GM23248 (cell line): ENCODE measurements around the gene ACER1.

ENCODE experiments used
- EZH2 ChIP-seq: fragments of 200-600 bp; sonication (generic); IDR thresholded peaks from 2 replicates; pipeline ENCODE4 v1.6.1; 2018; ENCODE audit warnings: antibody characterized with exemption, mild to moderate bottlenecking; ENCODE audit not compliant: insufficient read depth, poor library complexity, severe bottlenecking
- EZH2phosphoT487 ChIP-seq: fragments of 200-600 bp; sonication (generic); IDR thresholded peaks from 2 replicates; pipeline ENCODE4 v1.6.1; 2018; ENCODE audit warnings: antibody characterized with exemption, moderate library complexity, mild to moderate bottlenecking, low read depth; ENCODE audit not compliant: insufficient read depth

DNA sequence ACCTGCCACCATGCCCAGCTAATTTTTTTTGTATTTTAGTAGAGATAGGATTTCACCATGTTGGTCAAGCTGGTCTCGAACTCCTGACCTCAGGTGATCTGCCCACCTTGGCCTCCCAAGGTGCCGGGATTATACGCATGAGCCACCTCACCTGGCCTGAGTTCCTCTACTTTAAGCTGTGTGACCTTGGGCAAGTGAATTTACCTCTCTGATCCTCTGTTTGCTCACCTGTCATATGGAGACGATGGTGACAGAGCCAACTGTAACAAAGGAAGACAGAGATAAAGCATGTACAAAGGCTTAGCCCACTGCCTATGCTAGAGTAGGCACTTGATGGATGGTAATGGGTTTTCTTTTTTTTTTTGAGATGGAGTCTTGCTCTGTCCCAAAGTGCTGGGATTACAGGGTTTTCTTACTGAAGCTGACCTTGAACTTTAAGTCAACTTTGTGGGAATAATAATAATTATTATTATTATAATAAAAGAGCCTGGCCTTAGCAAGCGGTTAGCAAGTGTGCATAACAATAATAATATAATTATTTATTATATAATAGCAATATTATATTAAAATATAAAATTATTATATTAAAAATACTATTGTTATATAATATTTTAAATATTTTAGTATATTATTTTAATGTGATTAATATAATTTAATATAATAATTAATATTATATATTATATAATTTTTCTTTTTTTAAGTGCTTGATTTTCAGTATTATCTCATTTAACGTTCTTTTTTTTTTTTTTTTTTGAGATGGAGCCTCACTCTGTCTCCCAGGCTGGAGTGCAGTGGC lies 1.3 kb upstream of the ACER1 start:
- TF ChIP-seq EZH2 (no peak), EZH2phosphoT487 (no peak)
